GM12874 (cell line): ENCODE measurements around the gene TLDC2.

Experiments used
- TF ChIP-seq, protein P1 (sequence below): IDR thresholded peaks from 2 replicates; pipeline ENCODE4 v1.5.1; 2011; ENCODE audit warnings: low read depth, mild to moderate bottlenecking, control low read depth, low read length, moderate library complexity; ENCODE audit not compliant: insufficient read depth

The TLDC2 gene

DNA sequence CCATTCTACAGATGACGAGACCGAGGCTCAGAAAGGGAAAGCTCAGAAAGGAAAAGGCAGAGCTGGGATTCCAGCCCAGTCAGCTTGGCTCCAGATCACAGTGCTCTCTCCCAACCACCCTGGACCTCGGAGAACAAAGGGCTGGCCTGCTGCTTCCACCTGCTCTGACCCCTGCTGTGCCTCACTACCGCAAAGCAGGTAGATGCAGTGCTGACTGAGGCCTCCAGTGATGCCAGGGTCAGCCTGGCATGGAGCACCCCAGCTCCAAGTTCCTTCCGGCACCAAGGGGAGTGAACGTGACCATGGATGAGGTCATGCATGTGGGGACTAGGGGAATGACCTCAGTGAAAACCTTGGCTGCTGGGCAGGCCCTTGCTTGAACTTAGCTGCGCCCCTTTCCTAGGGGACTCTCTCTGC lies 20.7 kb upstream of the TLDC2 start:
- TF ChIP-seq, protein P1, sequence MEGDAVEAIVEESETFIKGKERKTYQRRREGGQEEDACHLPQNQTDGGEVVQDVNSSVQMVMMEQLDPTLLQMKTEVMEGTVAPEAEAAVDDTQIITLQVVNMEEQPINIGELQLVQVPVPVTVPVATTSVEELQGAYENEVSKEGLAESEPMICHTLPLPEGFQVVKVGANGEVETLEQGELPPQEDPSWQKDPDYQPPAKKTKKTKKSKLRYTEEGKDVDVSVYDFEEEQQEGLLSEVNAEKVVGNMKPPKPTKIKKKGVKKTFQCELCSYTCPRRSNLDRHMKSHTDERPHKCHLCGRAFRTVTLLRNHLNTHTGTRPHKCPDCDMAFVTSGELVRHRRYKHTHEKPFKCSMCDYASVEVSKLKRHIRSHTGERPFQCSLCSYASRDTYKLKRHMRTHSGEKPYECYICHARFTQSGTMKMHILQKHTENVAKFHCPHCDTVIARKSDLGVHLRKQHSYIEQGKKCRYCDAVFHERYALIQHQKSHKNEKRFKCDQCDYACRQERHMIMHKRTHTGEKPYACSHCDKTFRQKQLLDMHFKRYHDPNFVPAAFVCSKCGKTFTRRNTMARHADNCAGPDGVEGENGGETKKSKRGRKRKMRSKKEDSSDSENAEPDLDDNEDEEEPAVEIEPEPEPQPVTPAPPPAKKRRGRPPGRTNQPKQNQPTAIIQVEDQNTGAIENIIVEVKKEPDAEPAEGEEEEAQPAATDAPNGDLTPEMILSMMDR: no peak

DNA sequence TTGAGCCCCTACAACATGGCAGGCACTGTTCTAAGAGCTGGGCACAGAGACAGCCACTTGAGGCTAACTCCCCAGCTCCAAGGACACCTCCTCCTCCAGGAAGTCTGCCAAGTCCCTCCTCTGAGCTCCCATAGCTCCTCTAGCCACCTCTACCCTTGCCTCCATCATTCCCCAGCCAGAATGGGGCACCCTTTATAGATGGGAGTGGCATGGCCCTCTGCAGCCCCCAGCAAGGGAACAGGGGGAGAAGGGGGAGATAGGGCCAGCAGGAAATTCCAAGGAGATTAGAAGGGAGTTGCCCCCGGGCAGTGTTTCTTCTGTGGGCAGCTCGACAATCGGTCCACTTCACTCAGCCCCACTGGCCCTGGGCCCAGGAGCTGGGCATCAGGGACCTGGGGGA lies 19.7 kb upstream of the TLDC2 start:
- TF ChIP-seq, protein P1: no peak

DNA sequence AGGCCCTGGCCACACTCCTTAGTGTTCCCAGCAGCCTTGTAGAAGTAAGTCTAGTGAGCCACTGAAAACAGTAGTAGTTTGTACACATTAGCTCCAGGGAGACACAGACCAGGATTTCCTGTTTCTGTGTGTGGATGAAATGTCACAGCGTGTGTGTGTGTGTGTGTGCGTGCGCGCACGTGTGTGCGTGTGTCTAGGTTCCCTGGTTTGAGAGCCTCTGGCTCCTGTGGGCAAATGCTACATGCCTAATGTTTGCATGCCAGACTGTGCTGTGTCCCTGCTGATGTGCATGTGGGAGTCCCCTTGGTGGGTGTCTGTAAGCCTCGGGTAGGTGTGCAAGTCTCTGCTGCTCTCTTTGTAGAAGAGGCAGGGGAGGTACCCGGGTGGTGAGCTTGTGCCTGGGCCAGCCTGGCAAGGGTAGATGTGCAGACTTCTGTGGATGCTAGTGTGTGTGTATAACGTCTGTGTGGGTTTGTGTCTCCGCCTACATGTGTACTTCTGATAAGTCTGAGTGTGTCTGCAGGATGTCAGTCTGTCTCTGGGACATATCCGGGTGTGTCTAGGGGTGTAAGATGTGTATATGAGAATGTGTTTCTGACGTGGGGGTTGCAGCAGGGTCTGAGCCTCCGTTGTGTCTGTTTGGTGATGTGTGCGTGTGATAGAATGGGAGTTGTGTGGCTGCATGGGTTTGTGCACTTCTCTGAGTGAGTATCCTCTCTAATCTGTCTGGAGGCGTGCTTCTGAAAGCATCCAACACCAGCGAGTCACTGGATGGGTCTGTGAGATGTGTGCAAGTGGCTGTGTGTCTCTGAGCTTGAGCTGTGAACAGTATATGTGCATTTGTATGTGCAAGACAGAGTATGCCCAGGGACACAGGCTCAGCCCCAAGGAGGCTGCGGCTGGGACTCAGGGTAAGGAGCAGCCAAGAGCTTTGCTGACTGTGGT lies 19.0 kb upstream of the TLDC2 start:
- TF ChIP-seq, protein P1: no peak

DNA sequence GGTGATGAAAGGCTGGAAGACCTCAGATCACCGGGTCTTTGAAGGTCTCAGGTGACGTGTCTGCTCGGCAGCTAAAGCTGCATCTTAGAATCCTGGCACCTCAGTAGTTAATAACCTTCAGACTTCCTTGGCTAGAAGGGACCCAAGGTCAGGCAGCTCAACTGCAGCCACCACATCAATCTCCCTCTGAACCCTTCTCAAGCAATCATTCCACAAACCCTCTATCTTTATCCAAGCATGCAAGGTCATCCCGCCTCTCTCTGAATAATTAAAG lies 16.7 kb upstream of the TLDC2 start:
- TF ChIP-seq, protein P1: no peak

DNA sequence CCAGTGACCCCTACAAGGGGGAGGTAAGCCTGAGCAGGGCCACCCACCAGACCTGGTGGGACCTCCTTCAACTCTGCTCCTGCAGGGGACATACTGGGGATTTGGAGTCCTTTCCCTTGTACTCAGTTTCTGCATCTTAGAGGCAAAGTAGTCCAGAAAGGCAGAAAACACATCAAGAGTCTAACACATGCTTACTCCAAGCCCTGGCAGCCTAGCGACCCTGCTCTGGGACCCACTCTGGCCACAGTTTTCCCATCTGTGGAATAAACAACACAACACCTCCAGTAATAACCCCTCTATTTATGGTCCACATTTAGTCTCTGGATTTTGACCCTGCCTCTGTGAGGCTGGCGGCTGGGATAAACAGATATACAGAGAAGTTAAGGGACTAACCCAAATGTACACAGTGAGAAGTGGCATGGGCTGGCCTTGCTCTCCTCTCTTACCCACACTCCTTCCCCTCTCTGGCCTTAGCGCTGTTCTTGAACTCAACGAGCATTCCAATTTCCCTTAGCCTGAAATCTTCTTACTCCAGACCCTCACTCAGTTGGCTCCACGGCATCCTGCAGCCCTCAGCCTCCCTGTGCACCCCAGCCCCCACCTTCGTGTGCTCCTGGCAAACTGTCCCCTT lies 16.1 kb upstream of the TLDC2 start:
- TF ChIP-seq, protein P1: no peak

DNA sequence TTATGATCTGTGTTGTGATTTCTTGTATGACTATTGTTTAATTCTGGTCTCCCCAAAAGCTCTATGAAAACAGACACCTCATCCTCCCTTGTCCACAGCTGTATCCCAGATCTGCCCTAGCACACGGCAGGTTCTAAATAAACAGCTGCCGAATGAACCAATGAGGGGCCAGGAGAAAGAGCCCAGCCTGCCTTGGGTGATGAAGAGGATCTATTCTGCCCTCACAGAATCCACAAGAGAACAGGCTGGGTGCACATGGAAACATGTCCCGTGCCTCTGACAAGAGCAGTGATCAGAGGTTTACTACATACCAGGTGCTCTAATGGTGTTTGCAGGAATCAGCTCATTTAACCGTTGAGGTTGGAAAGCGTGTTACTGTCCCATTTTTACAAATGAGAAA lies 15.6 kb upstream of the TLDC2 start:
- TF ChIP-seq, protein P1: no peak

DNA sequence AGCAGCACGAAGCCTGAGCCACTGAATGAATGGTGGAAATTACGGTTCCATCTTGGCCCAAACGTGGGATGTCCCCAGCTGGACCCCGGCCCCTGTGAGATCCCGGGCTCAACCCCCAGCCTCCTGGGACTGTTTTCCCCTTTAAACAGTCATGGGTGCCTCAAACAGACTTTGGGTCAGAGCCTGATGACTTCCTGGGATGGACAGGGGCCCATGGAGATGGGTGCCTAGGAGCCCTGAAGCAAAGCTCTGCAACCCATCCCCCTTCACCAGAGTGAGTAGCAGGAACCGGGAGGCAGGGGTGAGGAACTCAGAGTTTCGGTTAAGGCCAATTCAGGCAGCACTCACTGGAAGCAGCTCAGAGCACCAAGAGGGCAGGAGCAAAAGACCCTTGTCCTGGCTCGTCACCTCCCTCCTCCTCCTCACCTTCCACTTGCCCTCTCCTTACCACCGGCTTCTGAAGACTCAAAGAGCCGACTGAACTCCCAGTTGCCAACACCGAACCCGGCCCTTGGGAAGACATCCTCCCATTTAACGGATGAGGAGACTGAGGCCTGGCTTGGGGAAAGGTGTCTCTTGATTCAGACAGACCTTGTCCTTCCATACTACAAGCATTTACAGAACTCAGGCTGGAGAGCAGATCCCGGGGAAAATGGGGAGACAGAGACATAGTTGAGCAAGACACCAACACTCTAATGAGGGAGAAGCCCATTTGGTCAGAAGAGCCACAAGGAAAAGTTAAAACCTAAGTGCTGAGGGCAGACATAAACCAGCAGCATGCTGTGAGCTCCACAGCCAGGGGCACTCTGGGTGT lies 14.9 kb upstream of the TLDC2 start:
- TF ChIP-seq, protein P1: no peak
